Islet of Langerhans (tissue), 1 donor: Measurements from ENCODE around the gene CIBAR2.

Experiments used
- FAIRE-seq: peaks from one replicate; lab custom pipeline; 2011; peaks lifted over from hg19 to GRCh38; lab: Jason Lieb, UNC

Gene CIBAR2

GRCh38 chr16:85083051-85083639 lies 29.1 kb downstream of the CIBAR2 start:
- no peak for FAIRE-seq

- no peak for FAIRE-seq
Measured at GRCh38 chr16:85082173-85083050, 29.9 kb downstream of the CIBAR2 start.

- no peak for FAIRE-seq
Measured at GRCh38 chr16:85081765-85082164, 30.5 kb downstream of the CIBAR2 start.

GRCh38 chr16:85081038-85081437 lies 31.2 kb downstream of the CIBAR2 start:
- no peak for FAIRE-seq

- FAIRE-seq = no peak
Measured at GRCh38 chr16:85079785-85080570, 32.3 kb downstream of the CIBAR2 start.

- FAIRE-seq = no peak
Measured at GRCh38 chr16:85078952-85079351, 33.3 kb downstream of the CIBAR2 start.

GRCh38 chr16:85078226-85078625 lies 34.0 kb downstream of the CIBAR2 start:
- FAIRE-seq = no peak

GRCh38 chr16:85077576-85078125 lies 34.6 kb downstream of the CIBAR2 start:
- no peak for FAIRE-seq

GRCh38 chr16:85077039-85077438 lies 35.2 kb downstream of the CIBAR2 start:
- FAIRE-seq = no peak

GRCh38 chr16:85075236-85075924 lies 36.9 kb downstream of the CIBAR2 start:
- no peak for FAIRE-seq

GRCh38 chr16:85074225-85074914 lies 37.9 kb downstream of the CIBAR2 start:
- no peak for FAIRE-seq

- no peak for FAIRE-seq
Measured at GRCh38 chr16:85072947-85073346, 39.3 kb downstream of the CIBAR2 start.

GRCh38 chr16:85072076-85072860 lies 40.0 kb downstream of the CIBAR2 start:
- FAIRE-seq = no peak

GRCh38 chr16:85069171-85069570 lies 43.1 kb downstream of the CIBAR2 start:
- FAIRE-seq = no peak

- FAIRE-seq = no peak
Measured at GRCh38 chr16:85068746-85069145, 43.5 kb downstream of the CIBAR2 start.

- no peak for FAIRE-seq
Measured at GRCh38 chr16:85067426-85067825, 44.8 kb downstream of the CIBAR2 start.

- no peak for FAIRE-seq
Measured at GRCh38 chr16:85067024-85067423, 45.2 kb downstream of the CIBAR2 start.

GRCh38 chr16:85066346-85066885 lies 45.9 kb downstream of the CIBAR2 start:
- no peak for FAIRE-seq

GRCh38 chr16:85065099-85065498 lies 47.2 kb downstream of the CIBAR2 start:
- FAIRE-seq = no peak

- no peak for FAIRE-seq
Measured at GRCh38 chr16:85064186-85064585, 48.1 kb downstream of the CIBAR2 start.
